ENCODE measurements around the gene DIP2C.
"Not testable (repeated sequence)": the region's sequence is repeated elsewhere in the genome, so short reads cannot be mapped to it uniquely, and the experiment has no call there.

DIP2C gene

GRCh38 chr10:593016-593415, 96.5 kb downstream of the DIP2C start:
- DNase-seq, result no peak

- no peak for DNase-seq
These were observed 97.8 kb downstream of the DIP2C start for GRCh38 chr10:591646-592045.

- DNase-seq, result no peak
These were observed 98.7 kb downstream of the DIP2C start for GRCh38 chr10:590721-591120.

GRCh38 chr10:589961-590680, 99.3 kb downstream of the DIP2C start:
- DNase-seq, result no peak

GRCh38 chr10:588246-589165, 101.0 kb downstream of the DIP2C start:
- no peak for DNase-seq

GRCh38 chr10:586716-587115, 102.8 kb downstream of the DIP2C start:
- no peak for DNase-seq

- DNase-seq, result no peak
These were observed 103.3 kb downstream of the DIP2C start for GRCh38 chr10:586151-586550.

GRCh38 chr10:585502-585901, 104.0 kb downstream of the DIP2C start:
- DNase-seq, result no peak

GRCh38 chr10:584497-585290, 104.8 kb downstream of the DIP2C start:
- not testable (repeated sequence) for DNase-seq

GRCh38 chr10:583433-583832, 106.0 kb downstream of the DIP2C start:
- DNase-seq, result no peak

- no peak for DNase-seq
These were observed 107.6 kb downstream of the DIP2C start for GRCh38 chr10:581776-582330.

GRCh38 chr10:580778-581177, 108.7 kb downstream of the DIP2C start:
- no peak for DNase-seq

GRCh38 chr10:576130-576465, 113.4 kb downstream of the DIP2C start:
- no peak for DNase-seq

- DNase-seq, result no peak
These were observed 113.9 kb downstream of the DIP2C start for GRCh38 chr10:575402-576129.

- no peak for DNase-seq
These were observed 116.8 kb downstream of the DIP2C start for GRCh38 chr10:572696-573095.

- no peak for DNase-seq
These were observed 117.6 kb downstream of the DIP2C start for GRCh38 chr10:571688-572451.

GRCh38 chr10:571166-571565, 118.3 kb downstream of the DIP2C start:
- DNase-seq, result no peak

GRCh38 chr10:570628-571163, 118.8 kb downstream of the DIP2C start:
- DNase-seq, result no peak

- no peak for DNase-seq
These were observed 119.4 kb downstream of the DIP2C start for GRCh38 chr10:569961-570627.

GRCh38 chr10:568848-569247, 120.6 kb downstream of the DIP2C start:
- no peak for DNase-seq

GRCh38 chr10:567869-568268, 121.6 kb downstream of the DIP2C start:
- no peak for DNase-seq
